Measurements from ENCODE around the gene OR4K1.

- TF ChIP-seq CTCF (IDR thresholded peaks at IDR 0.05), result no peak
- no peak for TF ChIP-seq POLR2A (IDR thresholded peaks at IDR 0.05)
- no peak for TF ChIP-seq POLR2AphosphoS5 (IDR thresholded peaks at IDR 0.05)
Observed at GRCh38 chr14:19947413-19948090, 16.8 kb downstream of the OR4K1 start.

All from breast epithelium (tissue), 3 donors.